SK-N-SH (cell line): ENCODE measurements around the gene SLC34A3.

Experiments used
- CHD2 ChIP-seq: fragments of 150-350 bp; IDR thresholded peaks from 2 replicates; pipeline ENCODE4 v1.6.1; 2018; ENCODE audit warnings: low read length; ENCODE audit not compliant: partially characterized antibody
- JUND ChIP-seq: IDR thresholded peaks from 2 replicates; pipeline ENCODE4 v1.4.0; 2012
- MAX ChIP-seq: IDR thresholded peaks from 2 replicates; pipeline ENCODE4 v1.4.0; 2012; ENCODE audit warnings: low read depth
- RAD21 ChIP-seq: IDR thresholded peaks from 2 replicates; pipeline ENCODE4 v1.6.1; 2012; ENCODE audit warnings: mild to moderate bottlenecking, low read length
- RCOR1 ChIP-seq: fragments of 150-350 bp; IDR thresholded peaks from 2 replicates; pipeline ENCODE4 v1.6.1; 2017; ENCODE audit warnings: antibody characterized with exemption, low read length
- RXRA ChIP-seq: IDR thresholded peaks from 2 replicates; pipeline ENCODE4 v1.4.0; 2012; ENCODE audit warnings: low read depth, mild to moderate bottlenecking, borderline replicate concordance
- TAF1 ChIP-seq: IDR thresholded peaks from 2 replicates; pipeline ENCODE4 v1.6.1; 2012; ENCODE audit warnings: low read depth, mild to moderate bottlenecking, low read length, moderate library complexity, borderline replicate concordance
- USF2 ChIP-seq: fragments of 150-350 bp; IDR thresholded peaks from 2 replicates; pipeline ENCODE4 v1.6.1; 2017; ENCODE audit warnings: antibody characterized with exemption, low read length, low read depth, borderline replicate concordance
- YY1 ChIP-seq: IDR thresholded peaks from 2 replicates; pipeline ENCODE4 v1.4.0; 2012; ENCODE audit warnings: low read depth, mild to moderate bottlenecking
- TF ChIP-seq, protein P1 (sequence below): fragments of 200-600 bp; sonication (generic); IDR thresholded peaks from 2 replicates; pipeline ENCODE4 v1.6.1; 2017; ENCODE audit warnings: antibody characterized with exemption, mild to moderate bottlenecking, moderate library complexity

- TF ChIP-seq, protein P1, sequence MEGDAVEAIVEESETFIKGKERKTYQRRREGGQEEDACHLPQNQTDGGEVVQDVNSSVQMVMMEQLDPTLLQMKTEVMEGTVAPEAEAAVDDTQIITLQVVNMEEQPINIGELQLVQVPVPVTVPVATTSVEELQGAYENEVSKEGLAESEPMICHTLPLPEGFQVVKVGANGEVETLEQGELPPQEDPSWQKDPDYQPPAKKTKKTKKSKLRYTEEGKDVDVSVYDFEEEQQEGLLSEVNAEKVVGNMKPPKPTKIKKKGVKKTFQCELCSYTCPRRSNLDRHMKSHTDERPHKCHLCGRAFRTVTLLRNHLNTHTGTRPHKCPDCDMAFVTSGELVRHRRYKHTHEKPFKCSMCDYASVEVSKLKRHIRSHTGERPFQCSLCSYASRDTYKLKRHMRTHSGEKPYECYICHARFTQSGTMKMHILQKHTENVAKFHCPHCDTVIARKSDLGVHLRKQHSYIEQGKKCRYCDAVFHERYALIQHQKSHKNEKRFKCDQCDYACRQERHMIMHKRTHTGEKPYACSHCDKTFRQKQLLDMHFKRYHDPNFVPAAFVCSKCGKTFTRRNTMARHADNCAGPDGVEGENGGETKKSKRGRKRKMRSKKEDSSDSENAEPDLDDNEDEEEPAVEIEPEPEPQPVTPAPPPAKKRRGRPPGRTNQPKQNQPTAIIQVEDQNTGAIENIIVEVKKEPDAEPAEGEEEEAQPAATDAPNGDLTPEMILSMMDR: no peak
- no peak for TF ChIP-seq RCOR1
- no peak for TF ChIP-seq RXRA
- no peak for TF ChIP-seq TAF1
- TF ChIP-seq JUND: no peak
- TF ChIP-seq RAD21: no peak
- TF ChIP-seq YY1: no peak
- TF ChIP-seq MAX: no peak
- no peak for TF ChIP-seq USF2
- TF ChIP-seq CHD2: no peak
These were observed 33.4 kb downstream of the SLC34A3 start for GRCh38 chr9:137264067-137264466.
